GM19351 (cell line): ENCODE measurements around the gene CTAGE8.
"Not testable (repeated sequence)": the region's sequence is repeated elsewhere in the genome, so short reads cannot be mapped to it uniquely, and the experiment has no call there.

Experiments
- ATAC-seq: cut with Tn5 transposase; IDR thresholded peaks from one replicate; pipeline ENCODE4 v1.9.1; 2021; ENCODE audit warnings: mild to moderate bottlenecking, moderate library complexity; ENCODE audit not compliant: unreplicated experiment

Gene CTAGE8

GRCh38 chr7:144269188-144269587, at the start of gene CTAGE8:
Gene CTAGE8, minus strand, starts transcription at chr7:144269288. Its CDS starts 38 bp downstream, at chr7:144269250.
- not testable (repeated sequence) for ATAC-seq

- not testable (repeated sequence) for ATAC-seq
These were observed 48.4 kb upstream of the CTAGE8 start for GRCh38 chr7:144317537-144317936.

- not testable (repeated sequence) for ATAC-seq
These were observed 42.9 kb upstream of the CTAGE8 start, which contains the start of gene OR2A1 for GRCh38 chr7:144311872-144312469. Gene OR2A1, plus strand, starts transcription at chr7:144312419. Its CDS starts 5,706 bp downstream, at chr7:144318125.

- not testable (repeated sequence) for ATAC-seq
These were observed 42.1 kb upstream of the CTAGE8 start for GRCh38 chr7:144311218-144311617.

- ATAC-seq: not testable (repeated sequence)
These were observed 40.6 kb upstream of the CTAGE8 start for GRCh38 chr7:144309702-144310101.

- not testable (repeated sequence) for ATAC-seq
These were observed 36.1 kb upstream of the CTAGE8 start for GRCh38 chr7:144305156-144305555.

GRCh38 chr7:144303607-144304006, 34.5 kb upstream of the CTAGE8 start:
- not testable (repeated sequence) for ATAC-seq

- not testable (repeated sequence) for ATAC-seq
These were observed 33.7 kb upstream of the CTAGE8 start for GRCh38 chr7:144302578-144303303.

- peak; percentile 73 for ATAC-seq
These were observed 24.9 kb upstream of the CTAGE8 start for GRCh38 chr7:144293794-144294499.

GRCh38 chr7:144292384-144293161, 23.5 kb upstream of the CTAGE8 start:
- not testable (repeated sequence) for ATAC-seq

GRCh38 chr7:144291607-144292006, 22.5 kb upstream of the CTAGE8 start:
- not testable (repeated sequence) for ATAC-seq

GRCh38 chr7:144287171-144287784, 18.2 kb upstream of the CTAGE8 start:
- ATAC-seq: not testable (repeated sequence)

GRCh38 chr7:144283716-144284115, 14.6 kb upstream of the CTAGE8 start:
- ATAC-seq: not testable (repeated sequence)

GRCh38 chr7:144282490-144282889, 13.4 kb upstream of the CTAGE8 start:
- ATAC-seq: not testable (repeated sequence)

GRCh38 chr7:144281981-144282380, 12.9 kb upstream of the CTAGE8 start:
- not testable (repeated sequence) for ATAC-seq

GRCh38 chr7:144280010-144280409, 10.9 kb upstream of the CTAGE8 start:
- peak; percentile 62 for ATAC-seq

GRCh38 chr7:144275281-144275680, 6.2 kb upstream of the CTAGE8 start:
- not testable (repeated sequence) for ATAC-seq

- not testable (repeated sequence) for ATAC-seq
These were observed 4.4 kb downstream of the CTAGE8 start, which contains the start of gene OR2A7 for GRCh38 chr7:144264692-144265091. Gene OR2A7, minus strand, starts transcription at chr7:144264792. Its CDS starts 5,164 bp downstream, at chr7:144259628.

GRCh38 chr7:144262128-144262527, 7.0 kb downstream of the CTAGE8 start:
- not testable (repeated sequence) for ATAC-seq

GRCh38 chr7:144259067-144259466, 10.0 kb downstream of the CTAGE8 start:
- not testable (repeated sequence) for ATAC-seq
